HG03039 (cell line): ENCODE data around the gene ERN1.
"Not testable (repeated sequence)": the region's sequence is repeated elsewhere in the genome, so short reads cannot be mapped to it uniquely, and the experiment has no call there.

Experiments
- ATAC-seq: cut with Tn5 transposase; IDR thresholded peaks from one replicate; pipeline ENCODE4 v1.9.1; 2021; ENCODE audit warnings: mild to moderate bottlenecking, moderate library complexity; ENCODE audit not compliant: unreplicated experiment

The ERN1 gene

GRCh38 chr17:64008346-64008745, 121.6 kb downstream of the ERN1 start:
- no peak for ATAC-seq

- no peak for ATAC-seq
Measured at GRCh38 chr17:64007838-64008282, 122.1 kb downstream of the ERN1 start.

- ATAC-seq, result not testable (repeated sequence)
Measured at GRCh38 chr17:64007089-64007837, 122.7 kb downstream of the ERN1 start.

- ATAC-seq, result no peak
Measured at GRCh38 chr17:64006361-64007088, 123.4 kb downstream of the ERN1 start.

- ATAC-seq, result no peak
Measured at GRCh38 chr17:64005734-64006167, 124.2 kb downstream of the ERN1 start.

- no peak for ATAC-seq
Measured at GRCh38 chr17:64004903-64005733, 124.8 kb downstream of the ERN1 start.

- no peak for ATAC-seq
Measured at GRCh38 chr17:64004218-64004770, 125.7 kb downstream of the ERN1 start.

- ATAC-seq, result no peak
Measured at GRCh38 chr17:64003526-64004121, 126.3 kb downstream of the ERN1 start.

GRCh38 chr17:64002658-64003525, 127.1 kb downstream of the ERN1 start:
- no peak for ATAC-seq

- ATAC-seq, result no peak
Measured at GRCh38 chr17:64001763-64002529, 128.0 kb downstream of the ERN1 start.

GRCh38 chr17:64001091-64001579, 128.8 kb downstream of the ERN1 start:
- no peak for ATAC-seq

- ATAC-seq, result no peak
Measured at GRCh38 chr17:63999680-64000531, 130.0 kb downstream of the ERN1 start.

GRCh38 chr17:63998721-63999679, 130.9 kb downstream of the ERN1 start:
- no peak for ATAC-seq

GRCh38 chr17:63998050-63998720, 131.8 kb downstream of the ERN1 start, which contains the start of gene PRR29:
TSS of gene PRR29 (plus strand) at chr17:63998351. CDS start at chr17:63998365, 14 bp downstream.
- ATAC-seq, result no peak

GRCh38 chr17:63997341-63998048, 132.4 kb downstream of the ERN1 start:
- no peak for ATAC-seq
